Neural cell (in vitro differentiated cells): ENCODE data around the gene FRMPD4. TPM values are rescaled to one million over a fixed set of nuclear protein-coding genes. Genes with fewer than 3 reads are reported as not detected.

ENCODE experiments used
- H2AFZ ChIP-seq: fragments of 200-600, 300-800 bp; sonication (generic), shearing (Covaris generic); 2 replicates; pipeline ENCODE4 v1.6.0; 2014; ENCODE audit warnings: low read depth, mild to moderate bottlenecking, antibody characterized with exemption, low read length, moderate library complexity
- H3F3A ChIP-seq: fragments of 200-600 bp; shearing (Covaris generic); 2 replicates; pipeline ENCODE4 v1.6.1; 2016; ENCODE audit warnings: mild to moderate bottlenecking, moderate library complexity, mixed read lengths, antibody characterized with exemption, low read length; ENCODE audit not compliant: insufficient read depth, poor library complexity, severe bottlenecking
- H3K27ac ChIP-seq: fragments of 200-600, 300-800 bp; sonication (generic), shearing (Covaris generic); 2 replicates; pipeline ENCODE4 v1.5.1; 2014; ENCODE audit warnings: mild to moderate bottlenecking, low read length, moderate library complexity
- H3K27me3 ChIP-seq: fragments of 300-800, 200-600 bp; sonication (generic), shearing (Covaris generic); 2 replicates; pipeline ENCODE4 v1.6.0; 2014; ENCODE audit warnings: mild to moderate bottlenecking, low read depth, low read length, moderate library complexity; ENCODE audit not compliant: insufficient read depth
- H3K36me3 ChIP-seq: fragments of 300-800, 200-600 bp; sonication (generic), shearing (Covaris generic); 2 replicates; pipeline ENCODE4 v1.5.1; 2014; ENCODE audit warnings: mild to moderate bottlenecking, antibody characterized with exemption, low read length, moderate library complexity; ENCODE audit not compliant: insufficient read depth
- H3K4me2 ChIP-seq: fragments of 300-800, 200-600 bp; sonication (generic), shearing (Covaris generic); 2 replicates; pipeline ENCODE4 v1.6.0; 2014; ENCODE audit warnings: mild to moderate bottlenecking, low read length
- H3K4me3 ChIP-seq: fragments of 300-800, 200-600 bp; sonication (generic), shearing (Covaris generic); 2 replicates; pipeline ENCODE4 v1.5.1; 2014; ENCODE audit warnings: mild to moderate bottlenecking, low read length, moderate library complexity
- H3K79me2 ChIP-seq: fragments of 200-600 bp; shearing (Covaris generic); replicated peaks from 2 replicates; pipeline ENCODE4 v1.6.0; 2014; ENCODE audit warnings: mild to moderate bottlenecking, low read length, moderate library complexity; ENCODE audit not compliant: insufficient read depth
- H3K9ac ChIP-seq: fragments of 300-800, 200-600 bp; sonication (generic), shearing (Covaris generic); 2 replicates; pipeline ENCODE4 v1.6.1; 2016; ENCODE audit warnings: mild to moderate bottlenecking, low read length, mixed read lengths
- H3K9me2 ChIP-seq: fragments of 200-600 bp; shearing (Covaris generic); 2 replicates; pipeline ENCODE4 v1.6.1; 2016; ENCODE audit warnings: mild to moderate bottlenecking, low read length, mixed read lengths; ENCODE audit not compliant: insufficient read depth
- H3K9me3 ChIP-seq: fragments of 200-600, 300-800 bp; sonication (generic), shearing (Covaris generic); 2 replicates; pipeline ENCODE4 v1.6.1; 2016; ENCODE audit warnings: mild to moderate bottlenecking, mixed run types, low read length, moderate library complexity, mixed read lengths
- H4K20me1 ChIP-seq: fragments of 200-600 bp; shearing (Covaris generic); 2 replicates; pipeline ENCODE4 v1.6.1; 2016; ENCODE audit warnings: mild to moderate bottlenecking, mixed run types; ENCODE audit not compliant: insufficient read depth
- CTCF ChIP-seq: fragments of 450-650 bp; IDR thresholded peaks from 2 replicates; pipeline ENCODE4 v1.5.1; 2014; ENCODE audit warnings: antibody characterized with exemption, mild to moderate bottlenecking, moderate library complexity; ENCODE audit not compliant: poor library complexity, severe bottlenecking
- EP300 ChIP-seq: fragments of 450-650 bp; conservative IDR thresholded peaks from 2 replicates; pipeline ENCODE4 v1.6.1; 2014; ENCODE audit warnings: antibody characterized with exemption, mild to moderate bottlenecking, moderate library complexity; ENCODE audit not compliant: poor library complexity, severe bottlenecking
- EZH2 ChIP-seq: fragments of 200-600, 300-800 bp; shearing (Covaris generic), sonication (generic); IDR thresholded peaks from 2 replicates; pipeline ENCODE4 v1.6.1; 2014; ENCODE audit warnings: antibody characterized with exemption, low read length, borderline replicate concordance, mild to moderate bottlenecking; ENCODE audit not compliant: insufficient read depth, poor library complexity, severe bottlenecking
- MXI1 ChIP-seq: fragments of 450-650 bp; conservative IDR thresholded peaks from 2 replicates; pipeline ENCODE4 v1.6.1; 2014; ENCODE audit warnings: antibody characterized with exemption, mild to moderate bottlenecking; ENCODE audit not compliant: poor library complexity, severe bottlenecking
- POLR2AphosphoS5 ChIP-seq: IDR thresholded peaks from 2 replicates; pipeline ENCODE4 v1.6.1; 2012
- RAD21 ChIP-seq: fragments of 450-650 bp; conservative IDR thresholded peaks from 2 replicates; pipeline ENCODE4 v1.6.1; 2014; ENCODE audit warnings: antibody characterized with exemption, mild to moderate bottlenecking, moderate library complexity
- REST ChIP-seq: IDR thresholded peaks from 2 replicates; pipeline ENCODE4 v1.6.1; 2012; ENCODE audit warnings: borderline replicate concordance
- SMC3 ChIP-seq: fragments of 450-650 bp; conservative IDR thresholded peaks from 2 replicates; pipeline ENCODE4 v1.6.1; 2014; ENCODE audit warnings: antibody characterized with exemption, mild to moderate bottlenecking, moderate library complexity; ENCODE audit not compliant: poor library complexity
- TAF1 ChIP-seq: IDR thresholded peaks from 2 replicates; pipeline ENCODE4 v1.6.1; 2012; ENCODE audit warnings: low read depth
- polyA plus RNA-seq: library from polyadenylated mRNA; depleted of rRNA; stranded (reverse); fragments of >200 nt; gene quantifications from 2 replicates; pipeline ENCODE4 v1.2.3, GENCODE V29; 2014

The FRMPD4 gene
- polyA plus RNA-seq, 1 donor from 2014 or later = 1.2 TPM

- no peak overlapping the region for H3K4me3 ChIP-seq
- TF ChIP-seq TAF1 = no peak
- no peak for TF ChIP-seq EP300
- no peak overlapping the region for H3K4me2 ChIP-seq
Observed at GRCh38 chrX:12421918-12422317, 283.6 kb downstream of the FRMPD4 start.

GRCh38 chrX:12423346-12423745 lies 285.1 kb downstream of the FRMPD4 start:
- no peak overlapping the region for H3K4me3 ChIP-seq
- no peaks in the 10 kb centered on the region for H3K9me3 ChIP-seq
- no peaks in the 10 kb centered on the region for H3K9me2 ChIP-seq
- H3K27ac ChIP-seq = no peak overlapping the region
- H3K27me3 ChIP-seq = no peaks in the 10 kb centered on the region
- H3F3A ChIP-seq = no peaks in the 10 kb centered on the region
- TF ChIP-seq RAD21 (no peak), POLR2AphosphoS5 (no peak), EZH2 (no peak), TAF1 (no peak), CTCF (no peak), MXI1 (no peak), EP300 (no peak), SMC3 (no peak), REST (no peak)
- no peak overlapping the region for H3K4me2 ChIP-seq
- no peak overlapping the region for H2AFZ ChIP-seq
- no peaks in the 10 kb centered on the region for H4K20me1 ChIP-seq
- H3K9ac ChIP-seq = no peak overlapping the region
- H3K79me2 ChIP-seq = no peaks in the 10 kb centered on the region
- H3K36me3 ChIP-seq = no peaks in the 10 kb centered on the region

More at GRCh38 chrX:12421918-12422317, 283.6 kb downstream of the FRMPD4 start:
- Histone ChIP-seq H3K9me3 (no peaks in the 10 kb centered on the region), H3F3A (no peaks in the 10 kb centered on the region), H3K9ac (no peak overlapping the region), H3K27ac (no peak overlapping the region), H4K20me1 (no peaks in the 10 kb centered on the region), H3K9me2 (no peaks in the 10 kb centered on the region), H3K27me3 (no peaks in the 10 kb centered on the region), H2AFZ (no peak overlapping the region), H3K36me3 (no peaks in the 10 kb centered on the region), H3K79me2 (no peaks in the 10 kb centered on the region)

- no peaks in the 10 kb centered on the region for H3K36me3 ChIP-seq
- H3K27me3 ChIP-seq = no peaks in the 10 kb centered on the region
- no peaks in the 10 kb centered on the region for H3F3A ChIP-seq
- H4K20me1 ChIP-seq = no peaks in the 10 kb centered on the region
- TF ChIP-seq SMC3 = no peak
- TF ChIP-seq REST = no peak
- TF ChIP-seq CTCF = no peak
- no peak for TF ChIP-seq MXI1
- TF ChIP-seq EP300 = no peak
- no peak for TF ChIP-seq RAD21
- no peak for TF ChIP-seq POLR2AphosphoS5
- TF ChIP-seq TAF1 = no peak
- no peak for TF ChIP-seq EZH2
- no peak overlapping the region for H3K9ac ChIP-seq
- no peaks in the 10 kb centered on the region for H3K9me2 ChIP-seq
- no peak overlapping the region for H2AFZ ChIP-seq
- H3K4me3 ChIP-seq = no peak overlapping the region
- no peaks in the 10 kb centered on the region for H3K9me3 ChIP-seq
- no peak overlapping the region for H3K4me2 ChIP-seq
- H3K27ac ChIP-seq = no peak overlapping the region
- no peaks in the 10 kb centered on the region for H3K79me2 ChIP-seq
Observed at GRCh38 chrX:12425496-12425895, 287.2 kb downstream of the FRMPD4 start.
